Breast epithelium (tissue), 3 donors: ENCODE results near the gene FAM3B.

Experiments used
- CTCF ChIP-seq, 3 donors: fragments of 450-650 bp; IDR thresholded peaks; one replicate each; pipeline ENCODE4 v1.5.1; 2016 to 2017; ENCODE audit warnings: antibody characterized with exemption in 3 of 3, mild to moderate bottlenecking in 3 of 3, moderate library complexity in 3 of 3
- POLR2A ChIP-seq: fragments of 450-650 bp; IDR thresholded peaks from one replicate; pipeline ENCODE4 v1.6.1; 2016; ENCODE audit warnings: antibody characterized with exemption, mild to moderate bottlenecking, moderate library complexity

DNA sequence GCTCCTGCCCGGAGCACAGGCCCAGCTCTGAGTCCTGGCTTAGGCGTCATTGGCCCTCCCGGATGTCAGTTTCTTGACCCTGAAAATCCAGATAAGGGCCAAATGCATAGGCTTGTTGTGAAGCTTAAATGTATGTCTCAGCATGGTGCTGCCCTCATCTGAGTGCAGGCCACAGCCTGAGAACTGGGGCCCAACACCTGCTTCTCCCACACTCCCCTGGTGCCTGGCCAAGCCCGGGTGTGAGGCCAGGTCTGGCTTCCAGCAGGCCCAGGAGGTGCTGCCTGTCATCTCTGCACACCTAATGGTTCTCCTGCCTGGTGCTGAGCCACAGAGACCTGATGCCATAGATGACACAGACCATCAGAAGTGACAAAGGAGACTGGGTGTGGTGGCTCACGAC, 59.3 kb downstream of the FAM3B start:
- TF ChIP-seq CTCF (IDR thresholded peaks at IDR 0.05) (no peak), POLR2A (no peak)
